GM23338 (cell line): ENCODE data around the gene CRKL. TPM values are rescaled to one million over a fixed set of nuclear protein-coding genes. Genes with fewer than 3 reads are reported as not detected.

ENCODE experiments used
- ATAC-seq: fragments of 200-7000 bp; cut with Tn5 transposase; 3 replicates; pipeline ENCODE4 v1.9.1; 2020
- DNase-seq: peaks from one replicate; pipeline ENCODE4 v3.0.0-alpha.2; 2015; ENCODE audit warnings: low spot score
- H2AFZ ChIP-seq: fragments of 200-600 bp; sonication (generic); 2 replicates; pipeline ENCODE4 v1.8.0; 2016; ENCODE audit warnings: antibody characterized with exemption, mild to moderate bottlenecking, moderate library complexity
- H3F3A ChIP-seq: fragments of 200-600 bp; sonication (generic); replicated peaks from 2 replicates; pipeline ENCODE4 v1.8.0; 2017; ENCODE audit warnings: antibody characterized with exemption, mixed run types, low read depth
- H3K27ac ChIP-seq: fragments of 200-600 bp; sonication (generic); 2 replicates; pipeline ENCODE4 v1.6.1; 2016; ENCODE audit warnings: low read depth
- H3K27me3 ChIP-seq: fragments of 200-600 bp; sonication (generic); 2 replicates; pipeline ENCODE4 v1.8.0; 2016; ENCODE audit warnings: mild to moderate bottlenecking, mixed run types, moderate library complexity; ENCODE audit not compliant: insufficient read depth
- H3K36me3 ChIP-seq: fragments of 200-600 bp; sonication (generic); 2 replicates; pipeline ENCODE4 v1.8.0; 2016; ENCODE audit warnings: mild to moderate bottlenecking; ENCODE audit not compliant: insufficient read depth
- H3K4me1 ChIP-seq: fragments of 200-600 bp; sonication (generic); 2 replicates; pipeline ENCODE4 v1.8.0; 2016; ENCODE audit warnings: mild to moderate bottlenecking, moderate library complexity; ENCODE audit not compliant: insufficient read depth
- H3K4me2 ChIP-seq: fragments of 200-600 bp; sonication (generic); 2 replicates; pipeline ENCODE4 v1.7.1; 2017; ENCODE audit warnings: mixed run types
- H3K4me3 ChIP-seq: fragments of 200-600 bp; sonication (generic); 2 replicates; pipeline ENCODE4 v1.6.1; 2016; ENCODE audit warnings: mixed run types
- H3K79me2 ChIP-seq: fragments of 200-600 bp; sonication (generic); replicated peaks from 2 replicates; pipeline ENCODE4 v1.8.0; 2017; ENCODE audit warnings: mild to moderate bottlenecking; ENCODE audit not compliant: insufficient read depth
- H3K9me2 ChIP-seq: fragments of 200-600 bp; sonication (generic); 2 replicates; pipeline ENCODE4 v1.8.0; 2017; ENCODE audit not compliant: insufficient read depth
- H4K20me1 ChIP-seq: fragments of 200-600 bp; sonication (generic); replicated peaks from 2 replicates; pipeline ENCODE4 v1.8.0; 2017; ENCODE audit warnings: mild to moderate bottlenecking; ENCODE audit not compliant: insufficient read depth
- H3K27ac Mint-ChIP-seq: 2 replicates; pipeline ENCODE4 v1.8.0; 2020; ENCODE audit warnings: inconsistent platforms, mild to moderate bottlenecking, moderate library complexity, mixed read lengths
- H3K27me3 Mint-ChIP-seq: 3 replicates; pipeline ENCODE4 v1.8.0; 2022; ENCODE audit warnings: low read depth, mild to moderate bottlenecking, moderate library complexity, mixed read lengths, inconsistent platforms; ENCODE audit not compliant: insufficient read depth, poor library complexity
- H3K36me3 Mint-ChIP-seq: 3 replicates; pipeline ENCODE4 v1.8.0; 2021; ENCODE audit warnings: low read depth, mild to moderate bottlenecking, inconsistent platforms, moderate library complexity, mixed read lengths
- H3K4me1 Mint-ChIP-seq: 3 replicates; pipeline ENCODE4 v1.8.0; 2020; ENCODE audit warnings: mild to moderate bottlenecking, inconsistent platforms, mixed read lengths
- H3K4me3 Mint-ChIP-seq: 3 replicates; pipeline ENCODE4 v1.8.0; 2021; ENCODE audit warnings: moderate library complexity, mild to moderate bottlenecking, inconsistent platforms, mixed read lengths
- H3K9me3 Mint-ChIP-seq: 3 replicates; pipeline ENCODE4 v1.8.0; 2020; ENCODE audit warnings: moderate library complexity, mild to moderate bottlenecking, inconsistent platforms, mixed read lengths
- POLR2AphosphoS5 ChIP-seq: IDR thresholded peaks from 2 replicates; pipeline ENCODE4 v1.6.1; 2016; ENCODE audit warnings: antibody characterized with exemption, low read depth
- STAT1 ChIP-seq: IDR thresholded peaks from one replicate; pipeline ENCODE4 v1.6.1; 2016; ENCODE audit warnings: antibody characterized with exemption; ENCODE audit not compliant: unreplicated experiment
- polyA plus RNA-seq: library from polyadenylated mRNA; unstranded; fragments of >200 nt; fragmentation: Nextera tagmentation; extraction: Ambion mirVana; gene quantifications from 2 replicates; pipeline ENCODE4 v1.2.1, GENCODE V29; 2016
- total RNA-seq: library from RNA; depleted of rRNA; stranded (reverse); fragments of >200 nt; shearing (Covaris generic); gene quantifications from 2 replicates; pipeline ENCODE4 v1.2.3, GENCODE V29; 2014
- TF ChIP-seq, protein P1 (sequence below): fragments of 250-450 bp; sonication (Bioruptor Pico); IDR thresholded peaks from 2 replicates; pipeline ENCODE4 v1.5.0; 2020; ENCODE audit warnings: mild to moderate bottlenecking, moderate library complexity
- TF ChIP-seq, protein P2 (sequence below): IDR thresholded peaks from one replicate; pipeline ENCODE4 v1.6.1; 2018; ENCODE audit warnings: antibody characterized with exemption; ENCODE audit not compliant: unreplicated experiment

CRKL gene
- total and polyA plus RNA-seq, 2 experiments from 2014 or later, result 39.5 to 104 TPM

DNA sequence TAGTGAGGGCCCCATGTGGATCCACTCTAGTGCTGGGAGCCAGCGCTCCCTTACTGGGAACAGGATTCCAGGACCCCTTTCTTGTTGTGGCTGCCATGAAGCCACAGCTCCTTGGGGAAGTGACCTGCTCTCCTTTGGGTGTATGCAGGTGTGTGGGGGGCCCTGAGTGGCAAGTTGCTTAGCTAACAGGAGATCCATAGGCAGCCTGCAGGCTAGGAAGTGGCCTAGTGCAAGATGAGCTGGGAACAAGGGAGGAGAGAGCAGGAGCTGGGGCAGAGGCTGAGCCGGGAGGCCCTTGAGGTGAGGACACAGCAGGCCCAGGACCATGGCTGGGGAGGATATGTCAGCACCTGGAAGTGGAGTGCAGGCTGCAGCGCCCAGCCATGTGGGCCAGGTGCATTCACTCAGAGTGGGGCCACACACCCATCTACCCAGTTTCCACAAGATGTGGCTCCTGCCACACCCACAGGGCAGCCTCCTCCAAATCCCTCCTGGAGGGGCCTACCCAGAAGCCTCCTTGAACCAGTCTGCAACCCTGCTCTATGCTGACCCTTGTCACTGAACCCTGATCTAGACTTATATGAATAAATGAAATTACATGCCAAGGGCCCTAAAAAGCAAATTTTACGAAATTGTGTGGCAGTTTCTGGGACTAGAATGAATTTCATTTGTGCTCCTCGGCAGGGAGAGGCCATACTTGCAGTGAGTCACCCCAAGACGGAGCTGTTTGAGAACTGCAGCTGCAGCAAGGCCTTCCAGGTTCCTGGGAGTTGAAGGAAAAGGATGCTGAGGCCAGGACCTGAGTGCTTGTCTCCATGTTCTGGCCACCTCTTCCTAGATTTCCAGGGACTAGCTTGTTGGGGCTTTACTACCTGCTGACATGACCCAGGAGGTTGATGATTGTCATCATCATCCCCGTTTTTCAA lies 81.5 kb downstream of the CRKL start:
- no peak overlapping the region for H3K4me3 Mint-ChIP-seq
- peaks cover 14% of the 10 kb centered on the region for H3K27me3 Mint-ChIP-seq
- Histone ChIP-seq H3K27me3 (no peaks in the 10 kb centered on the region), H3K27ac (no peak overlapping the region), H3K4me1 (peaks cover 9% of the 10 kb centered on the region), H3K4me3 (no peak overlapping the region), H3K9me2 (no peaks in the 10 kb centered on the region), H2AFZ (no peak overlapping the region), H3K36me3 (no peaks in the 10 kb centered on the region), H3K4me2 (no peak overlapping the region), H4K20me1 (no peaks in the 10 kb centered on the region), H3K79me2 (0 out of 2 replicates have a peak, but pooled peaks cover 4% of the 10 kb centered on the region), H3F3A (peaks cover 10% of the 10 kb centered on the region; the same call in 1 of the 2 replicates)
- H3K36me3 Mint-ChIP-seq, result peaks cover 22% of the 10 kb centered on the region; the same call in 1 of the 3 replicates
- no peak for DNase-seq
- H3K27ac Mint-ChIP-seq, result no peak overlapping the region
- no peak for ATAC-seq
- H3K4me1 Mint-ChIP-seq, result peaks cover 8% of the 10 kb centered on the region; the same call in 2 of the 3 replicates
- H3K9me3 Mint-ChIP-seq, result no peaks in the 10 kb centered on the region
- TF ChIP-seq, protein P1, sequence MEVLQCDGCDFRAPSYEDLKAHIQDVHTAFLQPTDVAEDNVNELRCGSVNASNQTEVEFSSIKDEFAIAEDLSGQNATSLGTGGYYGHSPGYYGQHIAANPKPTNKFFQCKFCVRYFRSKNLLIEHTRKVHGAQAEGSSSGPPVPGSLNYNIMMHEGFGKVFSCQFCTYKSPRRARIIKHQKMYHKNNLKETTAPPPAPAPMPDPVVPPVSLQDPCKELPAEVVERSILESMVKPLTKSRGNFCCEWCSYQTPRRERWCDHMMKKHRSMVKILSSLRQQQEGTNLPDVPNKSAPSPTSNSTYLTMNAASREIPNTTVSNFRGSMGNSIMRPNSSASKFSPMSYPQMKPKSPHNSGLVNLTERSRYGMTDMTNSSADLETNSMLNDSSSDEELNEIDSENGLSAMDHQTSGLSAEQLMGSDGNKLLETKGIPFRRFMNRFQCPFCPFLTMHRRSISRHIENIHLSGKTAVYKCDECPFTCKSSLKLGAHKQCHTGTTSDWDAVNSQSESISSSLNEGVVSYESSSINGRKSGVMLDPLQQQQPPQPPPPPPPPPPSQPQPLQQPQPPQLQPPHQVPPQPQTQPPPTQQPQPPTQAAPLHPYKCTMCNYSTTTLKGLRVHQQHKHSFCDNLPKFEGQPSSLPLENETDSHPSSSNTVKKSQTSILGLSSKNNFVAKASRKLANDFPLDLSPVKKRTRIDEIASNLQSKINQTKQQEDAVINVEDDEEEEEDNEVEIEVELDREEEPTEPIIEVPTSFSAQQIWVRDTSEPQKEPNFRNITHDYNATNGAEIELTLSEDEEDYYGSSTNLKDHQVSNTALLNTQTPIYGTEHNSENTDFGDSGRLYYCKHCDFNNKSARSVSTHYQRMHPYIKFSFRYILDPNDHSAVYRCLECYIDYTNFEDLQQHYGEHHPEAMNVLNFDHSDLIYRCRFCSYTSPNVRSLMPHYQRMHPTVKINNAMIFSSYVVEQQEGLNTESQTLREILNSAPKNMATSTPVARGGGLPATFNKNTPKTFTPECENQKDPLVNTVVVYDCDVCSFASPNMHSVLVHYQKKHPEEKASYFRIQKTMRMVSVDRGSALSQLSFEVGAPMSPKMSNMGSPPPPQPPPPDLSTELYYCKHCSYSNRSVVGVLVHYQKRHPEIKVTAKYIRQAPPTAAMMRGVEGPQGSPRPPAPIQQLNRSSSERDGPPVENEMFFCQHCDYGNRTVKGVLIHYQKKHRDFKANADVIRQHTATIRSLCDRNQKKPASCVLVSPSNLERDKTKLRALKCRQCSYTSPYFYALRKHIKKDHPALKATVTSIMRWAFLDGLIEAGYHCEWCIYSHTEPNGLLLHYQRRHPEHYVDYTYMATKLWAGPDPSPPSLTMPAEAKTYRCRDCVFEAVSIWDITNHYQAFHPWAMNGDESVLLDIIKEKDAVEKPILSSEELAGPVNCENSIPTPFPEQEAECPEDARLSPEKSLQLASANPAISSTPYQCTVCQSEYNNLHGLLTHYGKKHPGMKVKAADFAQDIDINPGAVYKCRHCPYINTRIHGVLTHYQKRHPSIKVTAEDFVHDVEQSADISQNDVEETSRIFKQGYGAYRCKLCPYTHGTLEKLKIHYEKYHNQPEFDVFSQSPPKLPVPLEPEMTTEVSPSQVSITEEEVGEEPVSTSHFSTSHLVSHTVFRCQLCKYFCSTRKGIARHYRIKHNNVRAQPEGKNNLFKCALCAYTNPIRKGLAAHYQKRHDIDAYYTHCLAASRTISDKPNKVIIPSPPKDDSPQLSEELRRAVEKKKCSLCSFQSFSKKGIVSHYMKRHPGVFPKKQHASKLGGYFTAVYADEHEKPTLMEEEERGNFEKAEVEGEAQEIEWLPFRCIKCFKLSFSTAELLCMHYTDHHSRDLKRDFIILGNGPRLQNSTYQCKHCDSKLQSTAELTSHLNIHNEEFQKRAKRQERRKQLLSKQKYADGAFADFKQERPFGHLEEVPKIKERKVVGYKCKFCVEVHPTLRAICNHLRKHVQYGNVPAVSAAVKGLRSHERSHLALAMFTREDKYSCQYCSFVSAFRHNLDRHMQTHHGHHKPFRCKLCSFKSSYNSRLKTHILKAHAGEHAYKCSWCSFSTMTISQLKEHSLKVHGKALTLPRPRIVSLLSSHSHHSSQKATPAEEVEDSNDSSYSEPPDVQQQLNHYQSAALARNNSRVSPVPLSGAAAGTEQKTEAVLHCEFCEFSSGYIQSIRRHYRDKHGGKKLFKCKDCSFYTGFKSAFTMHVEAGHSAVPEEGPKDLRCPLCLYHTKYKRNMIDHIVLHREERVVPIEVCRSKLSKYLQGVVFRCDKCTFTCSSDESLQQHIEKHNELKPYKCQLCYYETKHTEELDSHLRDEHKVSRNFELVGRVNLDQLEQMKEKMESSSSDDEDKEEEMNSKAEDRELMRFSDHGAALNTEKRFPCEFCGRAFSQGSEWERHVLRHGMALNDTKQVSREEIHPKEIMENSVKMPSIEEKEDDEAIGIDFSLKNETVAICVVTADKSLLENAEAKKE, result no peak
- TF ChIP-seq, protein P2, sequence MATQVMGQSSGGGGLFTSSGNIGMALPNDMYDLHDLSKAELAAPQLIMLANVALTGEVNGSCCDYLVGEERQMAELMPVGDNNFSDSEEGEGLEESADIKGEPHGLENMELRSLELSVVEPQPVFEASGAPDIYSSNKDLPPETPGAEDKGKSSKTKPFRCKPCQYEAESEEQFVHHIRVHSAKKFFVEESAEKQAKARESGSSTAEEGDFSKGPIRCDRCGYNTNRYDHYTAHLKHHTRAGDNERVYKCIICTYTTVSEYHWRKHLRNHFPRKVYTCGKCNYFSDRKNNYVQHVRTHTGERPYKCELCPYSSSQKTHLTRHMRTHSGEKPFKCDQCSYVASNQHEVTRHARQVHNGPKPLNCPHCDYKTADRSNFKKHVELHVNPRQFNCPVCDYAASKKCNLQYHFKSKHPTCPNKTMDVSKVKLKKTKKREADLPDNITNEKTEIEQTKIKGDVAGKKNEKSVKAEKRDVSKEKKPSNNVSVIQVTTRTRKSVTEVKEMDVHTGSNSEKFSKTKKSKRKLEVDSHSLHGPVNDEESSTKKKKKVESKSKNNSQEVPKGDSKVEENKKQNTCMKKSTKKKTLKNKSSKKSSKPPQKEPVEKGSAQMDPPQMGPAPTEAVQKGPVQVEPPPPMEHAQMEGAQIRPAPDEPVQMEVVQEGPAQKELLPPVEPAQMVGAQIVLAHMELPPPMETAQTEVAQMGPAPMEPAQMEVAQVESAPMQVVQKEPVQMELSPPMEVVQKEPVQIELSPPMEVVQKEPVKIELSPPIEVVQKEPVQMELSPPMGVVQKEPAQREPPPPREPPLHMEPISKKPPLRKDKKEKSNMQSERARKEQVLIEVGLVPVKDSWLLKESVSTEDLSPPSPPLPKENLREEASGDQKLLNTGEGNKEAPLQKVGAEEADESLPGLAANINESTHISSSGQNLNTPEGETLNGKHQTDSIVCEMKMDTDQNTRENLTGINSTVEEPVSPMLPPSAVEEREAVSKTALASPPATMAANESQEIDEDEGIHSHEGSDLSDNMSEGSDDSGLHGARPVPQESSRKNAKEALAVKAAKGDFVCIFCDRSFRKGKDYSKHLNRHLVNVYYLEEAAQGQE, result no peak
- TF ChIP-seq STAT1 (no peak), POLR2AphosphoS5 (peak; percentile 10; the same call in 1 of the 2 replicates)
